Activated B cell treated with CpG ODN at 0.5 μM for 24 hours (primary cell): Measurements from ENCODE around the gene NMUR1. TPM values are rescaled to one million over a fixed set of nuclear protein-coding genes. Genes with fewer than 3 reads are reported as not detected.

ENCODE experiments used
- ATAC-seq: fragments of 200-7000 bp; cut with Tn5 transposase; one replicate; pipeline ENCODE4 v1.10.0; 2021; ENCODE audit warnings: low read depth, mild to moderate bottlenecking, moderate library complexity
- CTCF ChIA-PET: fragments of 350-600 bp; sonication (Branson Sonifier 250); formaldehyde crosslinking; loops from one replicate; lab custom pipeline; 2021; ENCODE audit warnings: antibody characterized with exemption; lab: Charles Lee
- POLR2A ChIA-PET: fragments of 350-600 bp; sonication (Branson Sonifier 250); formaldehyde crosslinking; loops from one replicate; lab custom pipeline; 2021; ENCODE audit warnings: antibody characterized with exemption; lab: Charles Lee
- DNase-seq: peaks from one replicate; pipeline ENCODE4 v3.0.0; 2022
- H3K27ac Mint-ChIP-seq: one replicate; pipeline ENCODE4 v1.8.0; 2020; ENCODE audit warnings: mixed read lengths
- H3K27me3 Mint-ChIP-seq: one replicate; pipeline ENCODE4 v1.8.0; 2021; ENCODE audit warnings: mixed read lengths
- H3K36me3 Mint-ChIP-seq: one replicate; pipeline ENCODE4 v1.8.0; 2021; ENCODE audit warnings: low read depth, mixed read lengths
- H3K4me1 Mint-ChIP-seq: one replicate; pipeline ENCODE4 v1.8.0; 2021; ENCODE audit warnings: mixed read lengths
- H3K4me3 Mint-ChIP-seq: one replicate; pipeline ENCODE4 v1.8.0; 2020; ENCODE audit warnings: mild to moderate bottlenecking, mixed read lengths
- H3K9me3 Mint-ChIP-seq: one replicate; pipeline ENCODE4 v1.8.0; 2020; ENCODE audit warnings: mixed read lengths
- CTCF ChIP-seq: fragments of 200-600 bp; IDR thresholded peaks from one replicate; pipeline ENCODE4 v1.8.0; 2022; ENCODE audit warnings: antibody characterized with exemption, mild to moderate bottlenecking
- intact Hi-C: fragments of 100-400 bp; cut with micrococcal nuclease; formaldehyde crosslinking; loops from one replicate; pipeline ENCODE4 v1.15.1; 2024
- total RNA-seq: library from RNA; stranded (reverse); gene quantifications from 2 replicates; pipeline ENCODE4 v1.2.3, GENCODE V29; 2022

Gene NMUR1
- total RNA-seq, 1 donor from 2014 or later, result not detected

- Mint-ChIP-seq H3K36me3 (no peaks in the 10 kb centered on the region), H3K27me3 (peaks cover 2% of the 10 kb centered on the region), H3K9me3 (no peaks in the 10 kb centered on the region), H3K4me3 (peak overlapping the region; percentile 80), H3K27ac (peak overlapping the region; percentile 82), H3K4me1 (peaks cover 9% of the 10 kb centered on the region)
- intact Hi-C loops, result no loop called here
- ChIA-PET CTCF (interaction anchor here (0.6 to 5.1 kb wide), 16 partner anchors 12 to 118 kb away, joined by 3 to 37 read pairs (median 4); partner anchors contain the start of gene NCL), POLR2A (interaction anchor here (0.7 to 5.8 kb wide), 12 partner anchors 18 to 379 kb away, joined by 3 to 89 read pairs (median 4); partner anchors contain the start of gene NCL)
- ATAC-seq (peak; percentile 59), DNase-seq (peak; percentile 39)
- no peak for TF ChIP-seq CTCF
Measured at GRCh38 chr2:231483398-231484329, 46.6 kb downstream of the NMUR1 start.

GRCh38 chr2:231482806-231483391 lies 47.3 kb downstream of the NMUR1 start:
- DNase-seq (peak; percentile 77), ATAC-seq (peak; percentile 85)
- POLR2A ChIA-PET, result interaction anchor here (0.6 to 5.8 kb wide), 14 partner anchors 17 to 379 kb away, joined by 3 to 89 read pairs (median 4); partner anchors contain the start of genes NCL and PTMA
- Mint-ChIP-seq H3K27me3 (no peaks in the 10 kb centered on the region), H3K27ac (peak overlapping the region; percentile 82), H3K36me3 (no peaks in the 10 kb centered on the region), H3K4me1 (peaks cover 9% of the 10 kb centered on the region), H3K4me3 (peak overlapping the region; percentile 80), H3K9me3 (no peaks in the 10 kb centered on the region)
- CTCF ChIA-PET, result interaction anchor here (0.9 to 5.1 kb wide), 17 partner anchors 13 to 232 kb away, joined by 3 to 37 read pairs (median 4); partner anchors contain the start of gene NCL
- intact Hi-C loops, result loop anchor here (1.0 kb wide), 4 partner anchors 19 to 118 kb away; partner anchors contain the start of gene NCL
- peak; percentile 29 for TF ChIP-seq CTCF

DNA sequence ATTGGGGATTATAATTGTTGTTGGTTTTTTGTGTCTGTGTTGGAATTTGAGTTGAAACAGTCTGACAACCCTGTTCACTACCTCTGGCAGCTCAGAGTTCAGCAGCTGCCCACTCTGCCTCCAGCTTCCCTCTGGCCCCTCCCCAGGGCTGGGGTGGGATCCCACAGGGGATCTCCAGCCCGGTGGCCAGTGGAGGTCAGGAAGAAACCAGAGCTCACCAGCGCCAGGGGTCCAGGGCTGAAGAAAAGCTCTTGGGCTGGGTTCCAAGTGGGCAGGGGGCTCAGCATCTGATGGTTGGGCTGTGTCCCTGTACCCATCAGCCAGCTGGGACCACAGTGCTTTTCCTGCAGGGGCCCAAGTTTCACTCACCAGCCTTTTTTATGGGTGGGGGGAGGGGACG lies 49.5 kb downstream of the NMUR1 start:
- H3K27ac Mint-ChIP-seq, result no peak overlapping the region

DNA sequence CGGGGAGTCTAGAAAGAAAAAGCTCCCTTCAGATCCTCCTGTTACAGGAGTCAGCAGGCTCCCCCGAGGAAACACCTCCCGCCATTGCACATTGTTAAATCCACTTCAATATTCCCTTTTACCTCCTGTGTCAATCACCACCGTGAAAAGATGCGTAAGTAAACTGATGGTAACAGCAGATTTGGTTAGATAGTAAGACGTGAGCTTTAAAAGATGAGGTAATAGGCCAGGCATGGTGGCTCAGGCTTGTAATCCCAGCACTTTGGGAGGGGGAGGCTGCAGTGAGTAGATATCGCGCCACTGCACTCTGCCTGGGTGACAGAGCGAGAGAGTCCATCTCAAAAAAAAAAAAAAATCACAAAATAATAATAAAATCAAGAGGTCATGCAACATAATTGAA lies 50.8 kb downstream of the NMUR1 start:
- CTCF ChIA-PET, result interaction anchor here (5.1 kb wide), 1 partner anchor 14 kb away, joined by 36 read pairs; the partner anchor contains the start of gene NCL
- intact Hi-C loops, result no loop called here
- Mint-ChIP-seq H3K4me3 (no peak overlapping the region), H3K9me3 (no peaks in the 10 kb centered on the region), H3K36me3 (no peaks in the 10 kb centered on the region), H3K27me3 (no peaks in the 10 kb centered on the region), H3K4me1 (peaks cover 9% of the 10 kb centered on the region), H3K27ac (no peak overlapping the region)
- ATAC-seq, result no peak
- POLR2A ChIA-PET, result interaction anchor here (5.8 kb wide), 1 partner anchor 13 kb away, joined by 89 read pairs; the partner anchor contains the start of gene NCL
- no peak for TF ChIP-seq CTCF
- no peak for DNase-seq

More for the DNA sequence above, 49.5 kb downstream of the NMUR1 start:
- no peak for TF ChIP-seq CTCF
- H3K27me3 Mint-ChIP-seq, result no peaks in the 10 kb centered on the region
- ChIA-PET CTCF (interaction anchor here (0.6 to 5.1 kb wide), 8 partner anchors 10 to 376 kb away, joined by 3 to 37 read pairs (median 4); partner anchors contain the start of gene NCL), POLR2A (interaction anchor here (5.8 kb wide), 1 partner anchor 15 kb away, joined by 89 read pairs; the partner anchor contains the start of gene NCL)
- H3K4me3 Mint-ChIP-seq, result no peak overlapping the region
- no peaks in the 10 kb centered on the region for H3K36me3 Mint-ChIP-seq
- no peaks in the 10 kb centered on the region for H3K9me3 Mint-ChIP-seq
- intact Hi-C loops, result no loop called here
- DNase-seq, result no peak
- H3K4me1 Mint-ChIP-seq, result peaks cover 9% of the 10 kb centered on the region
- no peak for ATAC-seq
